HEK293 (cell line): ENCODE data around the gene CFAP97.
"Not testable (repeated sequence)": the region's sequence is repeated elsewhere in the genome, so short reads cannot be mapped to it uniquely, and the experiment has no call there.

Experiments used
- CTCF ChIA-PET: fragments of 350-600 bp; formaldehyde crosslinking; extraction: SDS; loops from one replicate; lab custom pipeline; 2021; ENCODE audit warnings: antibody characterized with exemption; lab: Yijun Ruan, JAX
- POLR2A ChIA-PET: fragments of 300-600 bp; formaldehyde crosslinking; extraction: SDS; loops from one replicate; lab custom pipeline; 2020; ENCODE audit warnings: antibody characterized with exemption, inconsistent platforms; lab: Yijun Ruan, JAX
- H3K27ac ChIP-seq: fragments of 200-500 bp; sonication (Bioruptor generic); 2 replicates; pipeline ENCODE4 v1.5.1; 2014; ENCODE audit warnings: low read depth, low read length, control low read depth, inconsistent platforms; ENCODE audit errors: extremely low read depth
- H3K36me3 ChIP-seq, 2 experiments: fragments of 200-500 bp in 1 of 2; sonication (Bioruptor generic) in 1 of 2; 1 replicate in 1 of 2; 2 replicates in 1 of 2; pipeline ENCODE4 v1.5.1; 2014 to 2017; ENCODE audit warnings: inconsistent platforms in 2 of 2, low read length in 2 of 2; ENCODE audit not compliant: control insufficient read depth in 2 of 2, insufficient read depth in 1 of 2
- H3K4me1 ChIP-seq: fragments of 200-500 bp; sonication (Bioruptor generic); 2 replicates; pipeline ENCODE4 v1.5.1; 2014; ENCODE audit warnings: mild to moderate bottlenecking, low read length, inconsistent platforms; ENCODE audit not compliant: control insufficient read depth, insufficient read depth
- H3K4me3 ChIP-seq: 2 replicates; pipeline ENCODE4 v1.5.1; 2011; ENCODE audit warnings: low read depth, mild to moderate bottlenecking, control low read depth, low read length, moderate library complexity
- H3K9me3 ChIP-seq: fragments of 200-500 bp; sonication (Bioruptor generic); 2 replicates; pipeline ENCODE4 v1.5.1; 2014; ENCODE audit warnings: low read depth, low read length, inconsistent platforms; ENCODE audit not compliant: control insufficient read depth, insufficient read depth
- GLIS1 ChIP-seq: fragments of 450-650 bp; formaldehyde crosslinking; IDR thresholded peaks from 2 replicates; pipeline ENCODE4 v1.5.1; 2016; ENCODE audit warnings: missing biosample characterization, missing genetic modification characterization
- OSR2 ChIP-seq: fragments of 450-650 bp; formaldehyde crosslinking; IDR thresholded peaks from 2 replicates; pipeline ENCODE4 v1.5.1; 2016; ENCODE audit warnings: missing biosample characterization, missing genetic modification characterization
- SCRT2 ChIP-seq: fragments of 450-650 bp; formaldehyde crosslinking; IDR thresholded peaks from 2 replicates; pipeline ENCODE4 v1.5.1; 2016; ENCODE audit warnings: missing biosample characterization, missing genetic modification characterization
- SP7 ChIP-seq: fragments of 450-650 bp; formaldehyde crosslinking; IDR thresholded peaks from 2 replicates; pipeline ENCODE4 v1.5.1; 2016; ENCODE audit warnings: missing biosample characterization, missing genetic modification characterization
- WT1 ChIP-seq: fragments of 450-650 bp; formaldehyde crosslinking; IDR thresholded peaks from 2 replicates; pipeline ENCODE4 v1.5.1; 2016; ENCODE audit warnings: missing biosample characterization, missing genetic modification characterization
- ZBTB10 ChIP-seq: fragments of 450-650 bp; formaldehyde crosslinking; IDR thresholded peaks from 2 replicates; pipeline ENCODE4 v1.5.1; 2016; ENCODE audit warnings: missing biosample characterization, missing genetic modification characterization
- ZBTB11 ChIP-seq: fragments of 450-650 bp; formaldehyde crosslinking; conservative IDR thresholded peaks from 2 replicates; pipeline ENCODE4 v1.5.1; 2016; ENCODE audit warnings: low read depth, missing biosample characterization, missing genetic modification characterization
- ZBTB44 ChIP-seq: fragments of 450-650 bp; IDR thresholded peaks from 2 replicates; pipeline ENCODE4 v1.5.1; 2018; ENCODE audit warnings: missing biosample characterization, mild to moderate bottlenecking, missing genetic modification characterization
- ZNF10 ChIP-seq: fragments of 450-650 bp; formaldehyde crosslinking; IDR thresholded peaks from 2 replicates; pipeline ENCODE4 v1.5.1; 2017; ENCODE audit warnings: missing biosample characterization, missing genetic modification characterization
- ZNF114 ChIP-seq: fragments of 450-650 bp; formaldehyde crosslinking; IDR thresholded peaks from 2 replicates; pipeline ENCODE4 v1.5.0; 2017; ENCODE audit warnings: missing biosample characterization, missing genetic modification characterization
- ZNF510 ChIP-seq: fragments of 450-650 bp; formaldehyde crosslinking; IDR thresholded peaks from 2 replicates; pipeline ENCODE4 v1.5.1; 2018; ENCODE audit warnings: mild to moderate bottlenecking, missing genetic modification characterization, missing biosample characterization; ENCODE audit not compliant: insufficient replicate concordance
- ZNF529 ChIP-seq: fragments of 450-650 bp; formaldehyde crosslinking; IDR thresholded peaks from 2 replicates; pipeline ENCODE4 v1.5.1; 2017; ENCODE audit warnings: missing genetic modification characterization, missing biosample characterization; ENCODE audit not compliant: insufficient replicate concordance
- ZNF549 ChIP-seq: fragments of 450-650 bp; IDR thresholded peaks from 2 replicates; pipeline ENCODE4 v1.5.1; 2018; ENCODE audit warnings: missing biosample characterization, missing genetic modification characterization, mild to moderate bottlenecking, inconsistent platforms, moderate library complexity
- ZNF623 ChIP-seq: fragments of 450-650 bp; formaldehyde crosslinking; IDR thresholded peaks from 2 replicates; pipeline ENCODE4 v1.5.1; 2016; ENCODE audit warnings: missing biosample characterization, missing genetic modification characterization

The CFAP97 gene

DNA sequence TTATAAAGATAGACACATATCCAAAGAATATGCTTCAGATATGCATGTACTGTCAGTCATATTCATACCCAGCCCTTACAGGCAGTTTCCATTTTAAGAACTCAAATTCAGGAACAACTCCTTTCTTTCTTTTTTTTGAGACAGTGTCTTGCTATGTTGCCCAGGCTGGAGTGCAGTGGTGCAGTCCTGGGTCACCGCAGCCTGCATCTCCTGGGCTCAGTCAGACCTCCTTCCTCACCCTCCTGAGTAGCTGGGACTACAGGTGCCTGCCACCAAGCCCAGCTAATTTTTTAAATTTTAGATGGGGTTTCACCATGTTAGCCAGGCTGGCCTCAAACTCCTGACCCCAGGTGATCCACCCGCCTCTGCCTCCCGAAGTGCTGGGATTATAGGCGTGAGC lies 40.1 kb upstream of the CFAP97 start:
- TF ChIP-seq ZNF510, result no peak
- TF ChIP-seq ZNF114 (tag by site-specific recombination), result no peak
- TF ChIP-seq SCRT2 (tag by site-specific recombination), result no peak
- no peak for TF ChIP-seq ZNF623 (tag by site-specific recombination)
- no peak for TF ChIP-seq ZBTB10
- no peak for TF ChIP-seq ZNF10 (tag by site-specific recombination)
- TF ChIP-seq ZBTB44 (tag by site-specific recombination), result no peak
- no peak for TF ChIP-seq ZNF549 (tag by site-specific recombination)
- no peak for TF ChIP-seq ZNF529 (tag by site-specific recombination)
- Histone ChIP-seq H3K27ac (no peak overlapping the region), H3K4me3 (no peak overlapping the region), H3K4me1 (peaks cover 10% of the 10 kb centered on the region), H3K36me3 (no peaks in the 10 kb centered on the region; a peak in 1 of 3 replicates), H3K9me3 (no peaks in the 10 kb centered on the region)
- POLR2A ChIA-PET, result no interaction called here
- CTCF ChIA-PET, result interaction anchor here (0.6 kb wide), 1 partner anchor 61 kb away, joined by 3 read pairs; no protein-coding TSS in a partner anchor

DNA sequence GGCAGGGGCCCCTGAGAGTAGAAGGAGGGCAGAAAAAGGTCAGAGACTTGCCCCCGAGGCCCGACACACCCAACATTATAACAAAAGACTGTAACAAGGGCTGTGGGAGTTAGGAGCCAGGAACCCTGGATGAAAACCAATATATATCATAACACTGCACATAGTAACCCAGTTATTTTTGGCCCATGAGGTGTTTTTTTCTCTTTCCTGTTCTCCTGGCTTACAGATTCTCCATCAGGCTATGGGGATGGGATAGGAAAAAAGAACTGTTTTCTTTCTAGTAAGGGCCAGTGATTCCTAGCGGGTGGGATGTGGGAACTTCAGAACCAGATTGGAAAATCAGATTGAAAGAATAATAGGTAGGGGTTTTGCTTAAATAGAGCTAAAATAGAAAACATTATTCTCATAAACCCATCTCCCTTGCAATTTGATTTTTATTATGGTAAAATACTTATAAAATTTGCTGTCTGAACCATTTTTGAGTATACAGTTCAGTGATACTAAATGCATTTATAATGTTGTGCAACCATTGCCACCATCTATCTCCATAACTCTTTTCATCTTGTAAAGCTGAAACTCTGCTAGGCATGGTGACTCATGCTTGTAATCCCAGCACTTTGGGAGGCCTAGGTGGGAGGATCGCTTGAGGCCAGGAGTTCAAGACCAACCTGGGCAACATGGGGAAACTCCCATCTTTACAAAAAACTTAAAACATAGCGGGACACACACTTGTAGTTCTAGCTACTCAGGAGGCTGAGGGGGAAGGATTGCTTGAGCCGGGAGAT lies 39.1 kb upstream of the CFAP97 start:
- Histone ChIP-seq H3K27ac (no peak overlapping the region), H3K36me3 (no peaks in the 10 kb centered on the region), H3K9me3 (no peaks in the 10 kb centered on the region), H3K4me3 (no peak overlapping the region), H3K4me1 (peaks cover 10% of the 10 kb centered on the region)
- TF ChIP-seq OSR2 (tag by site-specific recombination), result no peak
- 0 out of 2 replicates have a peak, but pooled peaks have one; percentile 18 for TF ChIP-seq SP7 (tag by site-specific recombination)
- peak; percentile 60 for TF ChIP-seq WT1 (tag by site-specific recombination)
- no peak for TF ChIP-seq ZBTB11 (tag by site-specific recombination)
- peak; percentile 40; the same call in 1 of the 2 replicates for TF ChIP-seq GLIS1
- CTCF ChIA-PET, result interaction anchor here (0.6 kb wide), 1 partner anchor 60 kb away, joined by 3 read pairs; no protein-coding TSS in a partner anchor
- POLR2A ChIA-PET, result no interaction called here

DNA sequence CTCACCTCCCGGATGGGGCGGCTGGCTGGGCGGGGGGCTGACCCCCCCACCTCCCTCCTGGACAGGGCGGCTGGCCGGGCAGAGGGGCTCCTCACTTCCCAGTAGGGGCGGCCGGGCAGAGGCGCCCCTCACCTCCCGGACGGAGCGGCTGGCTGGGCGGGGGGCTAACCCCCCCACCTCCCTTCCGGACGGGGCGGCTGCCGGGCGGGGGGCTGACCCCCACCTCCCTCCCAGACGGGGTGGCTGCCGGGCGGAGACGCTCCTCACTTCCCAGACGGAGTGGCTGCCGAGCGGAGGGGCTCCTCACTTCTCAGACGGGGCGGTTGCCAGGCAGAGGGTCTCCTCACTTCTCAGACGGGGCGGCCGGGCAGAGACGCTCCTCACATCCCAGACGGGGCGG lies 36.7 kb upstream of the CFAP97 start:
- POLR2A ChIA-PET, result not testable (repeated sequence)

More for the DNA sequence above, 36.7 kb upstream of the CFAP97 start:
- H3K4me1 ChIP-seq, CTCF ChIA-PET, H3K27ac ChIP-seq, H3K36me3 ChIP-seq, H3K4me3 ChIP-seq, H3K9me3 ChIP-seq: not testable (repeated sequence)
